ENCODE results near the gene MYH6. TPM values are rescaled to one million over a fixed set of nuclear protein-coding genes. Genes with fewer than 3 reads are reported as not detected.

MYH6 gene
- total RNA-seq, 1 donor from 2014 or later: 4,934 TPM

DNA sequence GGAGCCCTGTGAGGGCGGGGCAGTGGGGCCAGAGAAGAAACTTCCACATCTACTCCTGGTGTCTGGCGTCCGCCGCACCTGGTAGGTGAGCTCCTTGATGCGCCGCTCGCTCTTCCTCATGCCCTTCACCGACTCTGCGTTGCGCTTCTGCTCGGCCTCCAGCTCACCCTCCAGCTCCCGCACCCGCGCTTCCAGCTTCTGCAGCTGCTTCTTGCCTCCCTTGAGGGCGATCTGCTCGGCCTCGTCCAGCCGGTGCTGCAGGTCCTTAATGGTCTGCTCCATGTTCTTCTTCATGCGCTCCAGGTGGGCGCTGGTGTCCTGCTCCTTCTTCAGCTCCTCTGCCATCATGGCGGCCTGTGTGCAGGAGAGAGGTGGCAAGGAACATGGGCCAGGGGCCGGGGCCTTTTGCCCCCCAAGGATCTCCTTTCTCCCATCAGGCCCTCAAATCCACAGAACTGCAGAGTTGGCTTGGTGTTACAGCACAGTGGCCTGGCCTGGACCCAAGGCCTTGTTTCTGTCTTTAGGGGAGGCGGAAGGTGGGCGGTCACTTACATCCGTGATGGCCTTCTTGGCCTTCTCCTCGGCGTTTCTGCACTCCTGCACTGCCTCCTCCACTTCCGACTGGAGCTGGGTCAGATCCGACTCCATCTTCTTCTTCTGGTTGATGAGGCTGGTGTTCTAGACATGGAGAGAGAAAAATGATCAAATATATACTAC is 23.6 kb downstream of the MYH6 start:
- no peak for ATAC-seq (ENCODE audit: poor library complexity)
- intact Hi-C loops (cut with DNase I): loop anchor here (5.0 kb wide), 1 partner anchor 57 kb away; no protein-coding TSS in a partner anchor
- DNase-seq: no peak

DNA sequence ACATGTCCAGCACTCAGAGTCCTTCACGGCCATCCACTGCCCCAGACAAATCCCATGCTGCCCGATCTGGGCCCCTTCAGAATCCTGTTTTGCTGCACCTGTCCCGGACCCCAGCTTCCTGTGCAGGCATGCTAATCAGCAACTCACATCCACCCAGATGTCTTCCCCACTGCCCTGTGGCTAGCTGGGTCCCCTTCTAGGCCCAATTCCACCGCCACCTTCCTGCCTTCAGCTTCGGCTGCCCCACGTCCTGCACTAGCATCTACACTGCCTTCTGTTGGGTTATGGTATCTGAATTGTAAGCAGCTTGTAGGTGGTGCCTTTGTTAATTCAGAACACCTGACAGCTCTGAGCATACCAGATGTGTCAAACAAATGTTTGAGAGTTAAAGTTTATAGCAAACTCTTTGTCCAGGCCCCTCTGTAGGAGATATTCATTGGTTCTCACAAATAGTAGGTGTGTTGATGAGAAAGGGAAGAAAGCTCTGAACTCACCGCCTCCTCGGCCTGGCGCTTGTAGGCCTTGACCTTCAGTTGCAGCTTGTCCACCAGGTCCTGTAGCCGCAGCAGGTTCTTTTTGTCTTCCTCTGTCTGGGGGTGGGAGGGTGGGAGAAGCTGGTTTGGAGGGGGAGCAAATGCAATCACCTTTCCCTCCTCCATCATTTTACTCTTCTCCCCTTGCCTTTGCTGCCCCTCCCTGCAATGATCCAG is 25.2 kb downstream of the MYH6 start:
- intact Hi-C loops (cut with DNase I): loop anchor here (5.0 kb wide), 1 partner anchor 56 kb away; no protein-coding TSS in a partner anchor
- no peak for ATAC-seq (ENCODE audit: poor library complexity)
- DNase-seq: no peak

- DNase-seq: no peak
- ATAC-seq (ENCODE audit: poor library complexity): no peak
- intact Hi-C loops (cut with DNase I): loop anchor here (5.0 kb wide), 1 partner anchor 55 kb away; no protein-coding TSS in a partner anchor
Observed at GRCh38 chr14:23382276-23382675, 25.8 kb downstream of the MYH6 start.

DNA sequence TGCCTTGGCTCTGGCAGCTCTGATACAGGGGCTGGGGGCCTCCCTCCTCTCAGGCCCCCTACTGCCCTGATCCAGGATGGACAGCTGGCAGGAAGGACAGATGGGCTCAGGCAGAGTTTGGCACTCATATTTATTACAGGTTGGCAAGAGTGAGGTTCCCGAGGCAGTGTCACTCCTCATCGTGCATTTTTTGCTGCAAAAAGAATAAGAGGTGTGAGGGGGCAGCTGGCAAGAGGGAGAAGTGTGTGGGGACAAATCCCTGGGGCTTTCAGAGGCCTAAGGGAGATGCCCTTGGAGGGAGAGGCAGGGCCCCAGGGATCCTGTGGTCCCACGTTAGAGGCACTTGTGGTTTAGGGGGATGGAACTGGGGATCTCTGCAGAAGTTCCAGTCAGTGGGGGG is 26.2 kb downstream of the MYH6 start:
- DNase-seq (no peak), ATAC-seq (ENCODE audit: poor library complexity) (no peak)
- intact Hi-C loops (cut with DNase I): loop anchor here (5.0 kb wide), 1 partner anchor 55 kb away; no protein-coding TSS in a partner anchor

GRCh38 chr14:23380976-23381375 is 27.1 kb downstream of the MYH6 start:
- no peak for ATAC-seq (ENCODE audit: poor library complexity)
- DNase-seq: no peak
- intact Hi-C loops (cut with DNase I): loop anchor here (5.0 kb wide), 1 partner anchor 54 kb away; no protein-coding TSS in a partner anchor

- DNase-seq: no peak
- ATAC-seq (ENCODE audit: poor library complexity): peak; percentile 6
- intact Hi-C loops (cut with DNase I): loop anchor here (5.0 kb wide), 1 partner anchor 53 kb away; no protein-coding TSS in a partner anchor
Observed at GRCh38 chr14:23380197-23380914, 27.7 kb downstream of the MYH6 start.

- intact Hi-C loops (cut with DNase I): loop anchor here (5.0 to 10.0 kb wide), 2 partner anchors 52 to 115 kb away; no protein-coding TSS in a partner anchor
- ATAC-seq (ENCODE audit: poor library complexity) (peak; percentile 37), DNase-seq (peak; percentile 76)
Observed at GRCh38 chr14:23379366-23380196, 28.5 kb downstream of the MYH6 start.

- ATAC-seq (ENCODE audit: poor library complexity) (peak; percentile 6), DNase-seq (no peak)
- intact Hi-C loops (cut with DNase I): loop anchor here (10.0 kb wide), 1 partner anchor 114 kb away; no protein-coding TSS in a partner anchor
Observed at GRCh38 chr14:23378612-23379220, 29.4 kb downstream of the MYH6 start.

DNA sequence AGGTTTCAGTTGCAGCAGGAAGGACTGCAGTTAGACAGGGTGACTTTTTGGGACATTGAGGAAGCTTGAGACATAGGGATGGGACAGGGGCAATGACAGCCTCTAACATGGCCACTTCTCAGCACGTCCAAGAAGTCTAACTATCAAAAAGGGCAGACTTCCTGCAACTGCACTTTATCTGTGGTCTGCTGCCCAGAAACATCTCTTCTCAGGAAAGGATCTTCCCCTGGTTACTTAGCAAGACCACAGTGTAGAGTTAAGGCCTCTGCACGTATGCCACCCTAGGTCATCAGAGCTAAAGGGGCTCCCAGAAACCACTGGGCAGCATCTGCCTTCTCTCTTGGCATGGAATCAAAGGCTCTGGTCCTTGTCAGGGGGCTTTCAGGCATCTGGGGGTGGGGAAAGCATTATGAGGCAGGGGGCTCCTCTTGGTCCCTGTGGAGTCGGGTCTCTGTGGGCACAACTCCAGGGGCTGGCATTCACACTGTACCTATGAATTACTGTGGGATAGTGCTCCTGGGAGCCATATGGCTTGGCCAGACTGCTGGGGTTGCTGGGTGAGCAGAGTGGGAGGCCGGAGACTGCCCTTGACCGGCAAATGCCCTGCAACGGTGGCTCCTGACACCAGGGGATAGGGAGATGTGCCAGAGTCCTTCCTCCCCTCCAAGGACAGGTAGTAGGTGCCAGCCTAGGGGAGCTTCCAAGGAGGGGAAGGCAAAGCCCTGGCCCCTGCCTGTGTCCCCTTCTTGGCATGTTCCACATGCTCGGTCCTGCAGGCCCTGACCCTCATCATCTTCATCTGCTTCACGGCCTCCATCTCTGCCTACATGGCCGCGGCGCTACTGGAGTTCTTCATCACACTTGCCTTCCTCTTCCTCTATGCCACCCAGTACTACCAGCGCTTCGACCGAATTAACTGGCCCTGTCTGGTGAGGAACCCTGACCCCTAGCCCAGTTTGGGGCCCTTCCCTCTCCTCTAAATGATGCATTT is 30.2 kb downstream of the MYH6 start:
- intact Hi-C loops (cut with DNase I): loop anchor here (10.0 kb wide), 1 partner anchor 113 kb away; no protein-coding TSS in a partner anchor

DNA sequence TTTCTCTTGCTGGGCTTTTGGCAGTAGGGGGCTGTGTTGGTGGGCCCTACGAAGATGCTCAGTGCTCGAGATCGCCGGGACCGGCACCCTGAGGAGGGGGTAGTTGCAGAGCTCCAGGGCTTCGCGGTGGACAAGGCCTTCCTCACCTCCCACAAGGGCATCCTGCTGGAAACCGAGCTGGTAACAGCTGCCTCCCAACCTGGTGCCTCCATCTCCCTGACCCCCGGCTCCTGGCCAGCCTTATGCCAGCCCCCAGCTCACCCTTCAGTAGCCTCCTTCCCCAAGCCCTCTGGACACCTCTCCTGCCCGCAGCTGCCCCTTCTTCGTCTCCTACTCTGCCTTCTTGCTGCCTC is 30.9 kb downstream of the MYH6 start:
- ATAC-seq (ENCODE audit: poor library complexity) (no peak), DNase-seq (no peak)
- intact Hi-C loops (cut with DNase I): loop anchor here (10.0 kb wide), 1 partner anchor 112 kb away; no protein-coding TSS in a partner anchor

More for the DNA sequence above, 30.2 kb downstream of the MYH6 start:
- ATAC-seq (ENCODE audit: poor library complexity) (no peak), DNase-seq (no peak)

GRCh38 chr14:23376482-23377197 is 31.4 kb downstream of the MYH6 start, which contains the start of gene CMTM5:
Gene CMTM5, plus strand, starts transcription at chr14:23377046. Its CDS starts 206 bp downstream, at chr14:23377252.
- DNase-seq (peak; percentile 64), ATAC-seq (ENCODE audit: poor library complexity) (peak; percentile 3)
- intact Hi-C loops (cut with DNase I): loop anchor here (10.0 kb wide), 1 partner anchor 112 kb away; no protein-coding TSS in a partner anchor

- ATAC-seq (ENCODE audit: poor library complexity) (no peak), DNase-seq (no peak)
- intact Hi-C loops (cut with DNase I): loop anchor here (10.0 kb wide), 1 partner anchor 111 kb away; no protein-coding TSS in a partner anchor
Observed at GRCh38 chr14:23375527-23376251, 32.4 kb downstream of the MYH6 start.

GRCh38 chr14:23373041-23373440 is 35.0 kb downstream of the MYH6 start:
- intact Hi-C loops (cut with DNase I): loop anchor here (10.0 kb wide), 1 partner anchor 108 kb away; no protein-coding TSS in a partner anchor
- ATAC-seq (ENCODE audit: poor library complexity) (no peak), DNase-seq (no peak)

GRCh38 chr14:23372509-23372908 is 35.6 kb downstream of the MYH6 start, which contains the start of gene IL25:
Gene IL25, plus strand, starts transcription at chr14:23372809.
- DNase-seq (no peak), ATAC-seq (ENCODE audit: poor library complexity) (no peak)
- intact Hi-C loops (cut with DNase I): loop anchor here (10.0 kb wide), 1 partner anchor 108 kb away; no protein-coding TSS in a partner anchor

DNA sequence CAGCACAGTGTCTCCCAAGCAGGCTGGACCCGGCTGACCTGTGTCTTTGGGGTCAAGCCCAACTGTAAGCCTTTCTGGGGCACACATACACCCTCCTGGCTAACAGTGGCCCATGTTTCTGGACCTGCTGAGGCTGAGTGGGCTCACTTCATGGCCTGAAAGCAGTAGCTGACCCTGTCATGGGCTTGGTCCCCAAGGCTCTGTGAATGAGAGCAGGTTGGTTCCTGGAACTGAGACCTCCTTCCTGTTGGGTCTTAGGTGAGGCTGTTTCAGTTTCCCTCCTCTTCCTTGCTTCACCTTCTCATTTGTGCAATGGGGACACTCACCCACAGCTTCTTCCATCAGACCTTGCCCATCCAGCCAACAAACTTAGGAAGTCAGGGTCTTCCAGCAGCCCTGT is 36.2 kb downstream of the MYH6 start:
- ATAC-seq (ENCODE audit: poor library complexity): no peak
- DNase-seq: no peak
- intact Hi-C loops (cut with DNase I): loop anchor here (10.0 kb wide), 1 partner anchor 107 kb away; no protein-coding TSS in a partner anchor

Measured in Right ventricle myocardium superior (tissue), 1 donor.